NCI-H2029 treated with DMSO at 0.1 percent for 48 hours (cell line): ENCODE results near the gene ERC2.
"Not testable (repeated sequence)": the region's sequence is repeated elsewhere in the genome, so short reads cannot be mapped to it uniquely, and the experiment has no call there.

Source experiments
- DNase-seq: peaks from one replicate; lab custom pipeline; 2025; lab: John Stamatoyannopoulos, UW

The ERC2 gene

GRCh38 chr3:56122911-56123310 lies 345.4 kb downstream of the ERC2 start:
- DNase-seq = no peak

- no peak for DNase-seq
Observed at GRCh38 chr3:56121716-56122115, 346.6 kb downstream of the ERC2 start.

- no peak for DNase-seq
Observed at GRCh38 chr3:56119575-56120349, 348.5 kb downstream of the ERC2 start.

GRCh38 chr3:56118968-56119367 lies 349.3 kb downstream of the ERC2 start:
- DNase-seq = no peak

GRCh38 chr3:56115698-56116097 lies 352.6 kb downstream of the ERC2 start:
- DNase-seq = no peak

- DNase-seq = no peak
Observed at GRCh38 chr3:56115199-56115598, 353.1 kb downstream of the ERC2 start.

GRCh38 chr3:56113908-56114307 lies 354.4 kb downstream of the ERC2 start:
- no peak for DNase-seq

GRCh38 chr3:56113231-56113630 lies 355.0 kb downstream of the ERC2 start:
- DNase-seq = no peak

GRCh38 chr3:56111606-56112304 lies 356.5 kb downstream of the ERC2 start:
- no peak for DNase-seq

- no peak for DNase-seq
Observed at GRCh38 chr3:56110886-56111285, 357.4 kb downstream of the ERC2 start.

- no peak for DNase-seq
Observed at GRCh38 chr3:56107157-56107556, 361.1 kb downstream of the ERC2 start.

GRCh38 chr3:56102032-56102431 lies 366.2 kb downstream of the ERC2 start:
- no peak for DNase-seq

- DNase-seq = no peak
Observed at GRCh38 chr3:56101576-56101975, 366.7 kb downstream of the ERC2 start.

GRCh38 chr3:56096999-56097398 lies 371.3 kb downstream of the ERC2 start:
- no peak for DNase-seq

GRCh38 chr3:56094170-56094569 lies 374.1 kb downstream of the ERC2 start:
- DNase-seq = no peak

GRCh38 chr3:56089739-56090138 lies 378.5 kb downstream of the ERC2 start:
- no peak for DNase-seq

- DNase-seq = no peak
Observed at GRCh38 chr3:56087451-56088053, 380.7 kb downstream of the ERC2 start.

- no peak for DNase-seq
Observed at GRCh38 chr3:56086355-56086754, 381.9 kb downstream of the ERC2 start.

- no peak for DNase-seq
Observed at GRCh38 chr3:56081246-56081645, 387.0 kb downstream of the ERC2 start.

GRCh38 chr3:56076746-56077145 lies 391.5 kb downstream of the ERC2 start:
- DNase-seq = no peak

GRCh38 chr3:56075089-56075488 lies 393.2 kb downstream of the ERC2 start:
- no peak for DNase-seq

GRCh38 chr3:56069766-56070165 lies 398.5 kb downstream of the ERC2 start:
- DNase-seq = no peak

- DNase-seq = not testable (repeated sequence)
Observed at GRCh38 chr3:56066405-56066804, 401.9 kb downstream of the ERC2 start.
